ENCODE measurements around the gene AMH.

DNA sequence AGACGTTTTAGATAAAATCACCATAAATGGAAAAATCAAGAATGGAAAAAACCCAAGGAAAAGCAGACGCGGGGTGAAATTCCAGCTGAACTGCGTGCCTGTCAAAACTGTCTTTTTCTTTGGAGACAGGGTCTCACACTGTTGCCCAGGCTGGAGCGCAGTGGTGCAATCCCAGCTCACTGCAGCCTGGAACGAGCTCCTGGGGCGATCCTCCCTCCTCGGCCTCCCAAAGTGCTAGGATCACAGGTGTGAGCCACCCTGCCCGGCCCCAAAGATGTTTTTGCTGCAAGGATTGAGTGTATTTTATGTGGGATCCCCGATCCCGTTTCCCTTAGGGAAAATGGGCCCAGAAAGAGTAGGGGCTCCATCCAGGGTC is 33.7 kb downstream of the AMH start:
- TF ChIP-seq EZH2 (IDR thresholded peaks at IDR 0.05; ENCODE audit: low read length, missing control alignments) = no peak
- TF ChIP-seq, protein P1, sequence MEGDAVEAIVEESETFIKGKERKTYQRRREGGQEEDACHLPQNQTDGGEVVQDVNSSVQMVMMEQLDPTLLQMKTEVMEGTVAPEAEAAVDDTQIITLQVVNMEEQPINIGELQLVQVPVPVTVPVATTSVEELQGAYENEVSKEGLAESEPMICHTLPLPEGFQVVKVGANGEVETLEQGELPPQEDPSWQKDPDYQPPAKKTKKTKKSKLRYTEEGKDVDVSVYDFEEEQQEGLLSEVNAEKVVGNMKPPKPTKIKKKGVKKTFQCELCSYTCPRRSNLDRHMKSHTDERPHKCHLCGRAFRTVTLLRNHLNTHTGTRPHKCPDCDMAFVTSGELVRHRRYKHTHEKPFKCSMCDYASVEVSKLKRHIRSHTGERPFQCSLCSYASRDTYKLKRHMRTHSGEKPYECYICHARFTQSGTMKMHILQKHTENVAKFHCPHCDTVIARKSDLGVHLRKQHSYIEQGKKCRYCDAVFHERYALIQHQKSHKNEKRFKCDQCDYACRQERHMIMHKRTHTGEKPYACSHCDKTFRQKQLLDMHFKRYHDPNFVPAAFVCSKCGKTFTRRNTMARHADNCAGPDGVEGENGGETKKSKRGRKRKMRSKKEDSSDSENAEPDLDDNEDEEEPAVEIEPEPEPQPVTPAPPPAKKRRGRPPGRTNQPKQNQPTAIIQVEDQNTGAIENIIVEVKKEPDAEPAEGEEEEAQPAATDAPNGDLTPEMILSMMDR (conservative IDR thresholded peaks at IDR 0.05 in 1 of 2, IDR thresholded peaks at IDR 0.05 in 1 of 2; ENCODE audit: low read depth in 1 of 2, low read length in 2 of 2) = no peak

Data from fibroblast of lung (primary cell).